Measurements from ENCODE around the gene SZRD1.

Gene SZRD1

GRCh38 chr1:16406868-16407267, 39.8 kb downstream of the SZRD1 start:
- DNase-seq (ENCODE audit: low spot score), result no peak
- in situ Hi-C loops (cut with MboI; ENCODE audit: low sequenced_read_pairs, unreplicated experiment), result no loop called here
- TF ChIP-seq, protein P1, sequence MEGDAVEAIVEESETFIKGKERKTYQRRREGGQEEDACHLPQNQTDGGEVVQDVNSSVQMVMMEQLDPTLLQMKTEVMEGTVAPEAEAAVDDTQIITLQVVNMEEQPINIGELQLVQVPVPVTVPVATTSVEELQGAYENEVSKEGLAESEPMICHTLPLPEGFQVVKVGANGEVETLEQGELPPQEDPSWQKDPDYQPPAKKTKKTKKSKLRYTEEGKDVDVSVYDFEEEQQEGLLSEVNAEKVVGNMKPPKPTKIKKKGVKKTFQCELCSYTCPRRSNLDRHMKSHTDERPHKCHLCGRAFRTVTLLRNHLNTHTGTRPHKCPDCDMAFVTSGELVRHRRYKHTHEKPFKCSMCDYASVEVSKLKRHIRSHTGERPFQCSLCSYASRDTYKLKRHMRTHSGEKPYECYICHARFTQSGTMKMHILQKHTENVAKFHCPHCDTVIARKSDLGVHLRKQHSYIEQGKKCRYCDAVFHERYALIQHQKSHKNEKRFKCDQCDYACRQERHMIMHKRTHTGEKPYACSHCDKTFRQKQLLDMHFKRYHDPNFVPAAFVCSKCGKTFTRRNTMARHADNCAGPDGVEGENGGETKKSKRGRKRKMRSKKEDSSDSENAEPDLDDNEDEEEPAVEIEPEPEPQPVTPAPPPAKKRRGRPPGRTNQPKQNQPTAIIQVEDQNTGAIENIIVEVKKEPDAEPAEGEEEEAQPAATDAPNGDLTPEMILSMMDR (IDR thresholded peaks at IDR 0.05; ENCODE audit: borderline replicate concordance, control extremely low read depth, extremely low read depth, insufficient read depth, missing control alignments), result no peak

DNA sequence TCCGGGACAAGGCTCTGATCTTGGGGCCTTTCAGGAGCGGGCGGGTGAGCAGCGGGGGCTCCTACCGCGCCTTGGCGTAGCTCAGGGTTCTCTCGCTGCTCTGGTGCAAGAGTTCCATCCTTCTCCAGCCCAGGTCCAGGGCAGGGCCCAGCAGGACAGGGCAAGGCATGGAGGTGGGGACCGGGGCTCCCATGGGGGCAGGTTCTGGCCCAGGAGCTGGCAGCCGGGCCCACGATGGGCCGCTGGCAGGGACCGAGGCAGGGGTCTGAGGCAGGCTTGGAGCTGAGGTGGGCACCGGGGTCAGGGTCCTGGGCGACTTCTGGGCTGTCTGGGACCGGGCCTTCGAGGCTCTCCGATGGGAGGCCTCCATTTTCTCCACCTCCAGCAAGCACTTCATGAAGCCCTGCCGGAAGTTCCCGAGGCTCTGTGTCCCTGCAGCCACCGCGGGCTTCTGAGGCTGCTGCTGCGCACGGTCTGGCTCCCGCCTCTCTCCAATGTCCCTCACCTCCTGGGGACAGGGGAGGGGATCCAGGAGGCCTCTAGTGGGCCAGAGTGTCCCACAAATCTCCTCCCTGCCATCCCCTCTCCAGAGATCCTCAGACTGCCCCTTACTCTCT, 42.6 kb downstream of the SZRD1 start:
- in situ Hi-C loops (cut with MboI; ENCODE audit: low sequenced_read_pairs, unreplicated experiment), result no loop called here
- DNase-seq (ENCODE audit: low spot score), result no peak
- TF ChIP-seq, protein P1 (IDR thresholded peaks at IDR 0.05; ENCODE audit: borderline replicate concordance, control extremely low read depth, extremely low read depth, insufficient read depth, missing control alignments), result no peak

- in situ Hi-C loops (cut with MboI; ENCODE audit: low sequenced_read_pairs, unreplicated experiment), result no loop called here
- DNase-seq (ENCODE audit: low spot score), result no peak
- TF ChIP-seq, protein P1 (IDR thresholded peaks at IDR 0.05; ENCODE audit: borderline replicate concordance, control extremely low read depth, extremely low read depth, insufficient read depth, missing control alignments), result no peak
These were observed 43.8 kb downstream of the SZRD1 start for GRCh38 chr1:16410803-16411202.

DNA sequence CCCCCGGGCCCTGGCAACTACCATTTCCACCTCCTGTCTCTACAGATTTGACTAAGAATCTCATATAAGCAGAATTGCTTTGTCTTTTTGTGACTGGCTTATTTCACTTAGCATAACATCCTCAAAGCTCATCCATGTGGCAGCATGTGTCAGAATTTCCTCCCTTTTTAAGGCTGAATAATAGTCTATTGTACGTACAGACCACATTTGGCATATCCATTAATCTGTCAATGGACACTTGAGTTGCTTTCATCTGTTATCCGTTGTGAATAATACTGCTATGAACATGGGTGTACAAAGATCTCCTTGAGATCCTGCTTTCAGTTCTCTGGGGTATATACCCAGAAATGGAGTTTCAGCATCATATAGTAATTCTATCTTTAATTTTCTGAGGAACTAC, 46.1 kb downstream of the SZRD1 start:
- in situ Hi-C loops (cut with MboI; ENCODE audit: low sequenced_read_pairs, unreplicated experiment), result no loop called here

DNA sequence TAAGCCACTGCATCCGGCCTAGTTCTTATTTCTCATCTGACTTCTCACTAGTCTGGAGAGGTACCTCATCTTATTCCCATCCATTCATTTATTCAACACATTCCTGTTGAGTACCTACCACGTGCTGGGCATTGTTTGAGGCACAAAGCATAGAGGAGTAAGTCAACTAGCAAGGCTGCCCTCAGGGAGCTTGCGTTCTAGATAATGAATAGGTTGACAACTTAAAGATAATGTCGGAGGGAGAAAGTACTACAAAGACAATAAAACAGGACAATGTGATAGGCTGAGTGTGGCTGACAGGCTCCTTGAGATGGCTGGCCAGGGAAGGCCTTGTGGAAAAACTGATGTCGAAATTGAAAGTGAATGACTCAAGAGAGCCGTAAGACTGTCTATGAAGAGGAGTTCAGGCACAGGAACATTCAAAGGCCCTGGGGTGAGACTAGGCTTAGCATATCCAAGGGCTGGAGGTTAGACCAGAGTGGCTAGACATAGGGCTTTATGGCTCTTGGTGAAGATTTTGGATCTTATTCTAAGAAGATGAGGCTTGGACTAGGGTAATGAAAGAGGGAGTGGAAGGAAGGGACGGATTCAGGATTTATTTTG, 51.9 kb downstream of the SZRD1 start:
- no peak for DNase-seq (ENCODE audit: low spot score)
- in situ Hi-C loops (cut with MboI; ENCODE audit: low sequenced_read_pairs, unreplicated experiment), result no loop called here
- TF ChIP-seq, protein P1 (IDR thresholded peaks at IDR 0.05; ENCODE audit: borderline replicate concordance, control extremely low read depth, extremely low read depth, insufficient read depth, missing control alignments), result no peak

More for the DNA sequence above, 46.1 kb downstream of the SZRD1 start:
- TF ChIP-seq, protein P1 (IDR thresholded peaks at IDR 0.05; ENCODE audit: borderline replicate concordance, control extremely low read depth, extremely low read depth, insufficient read depth, missing control alignments), result no peak
- no peak for DNase-seq (ENCODE audit: low spot score)

DNA sequence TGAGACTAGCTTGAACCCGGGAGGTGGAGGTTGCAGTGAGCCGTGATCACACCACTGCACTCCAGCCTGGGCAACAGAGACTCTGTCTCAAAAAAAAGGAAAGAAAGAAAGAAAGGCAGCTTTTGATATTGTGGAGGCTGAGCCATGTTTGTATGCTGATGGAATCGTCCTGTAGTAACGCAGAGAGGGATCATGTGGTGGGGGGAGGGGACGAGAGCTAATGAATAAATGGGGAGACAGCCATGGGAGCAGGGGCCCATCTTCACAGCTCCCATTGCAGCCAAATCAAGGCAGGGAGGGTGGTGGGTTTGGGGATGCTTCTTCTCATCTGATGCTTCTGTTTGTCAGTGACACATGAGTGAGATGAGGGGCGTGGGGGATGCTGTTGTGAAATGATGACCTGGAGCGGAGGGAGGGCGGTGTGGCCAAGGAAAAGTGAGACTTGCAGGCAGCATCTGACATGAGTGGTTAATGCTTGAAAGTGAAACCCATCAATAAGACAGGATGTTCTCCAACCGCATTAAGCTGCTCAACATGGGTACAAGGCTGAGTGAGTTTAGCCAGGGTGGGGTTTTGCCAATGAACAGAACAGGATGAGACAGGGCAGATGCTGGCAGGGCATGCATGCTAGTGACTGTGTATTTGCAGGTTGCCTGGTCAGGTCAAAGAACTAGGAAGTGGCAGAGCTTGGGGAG, 53.5 kb downstream of the SZRD1 start:
- TF ChIP-seq, protein P1 (IDR thresholded peaks at IDR 0.05; ENCODE audit: borderline replicate concordance, control extremely low read depth, extremely low read depth, insufficient read depth, missing control alignments), result no peak
- in situ Hi-C loops (cut with MboI; ENCODE audit: low sequenced_read_pairs, unreplicated experiment), result no loop called here
- DNase-seq (ENCODE audit: low spot score), result peak; percentile 72

Data from GM13976 (cell line).